ENCODE results near the gene CCNY. TPM values are rescaled to one million over a fixed set of nuclear protein-coding genes. Genes with fewer than 3 reads are reported as not detected.

The CCNY gene
- polyA plus RNA-seq, 3 donors: 101 to 119 (median 117) TPM

- DNase-seq (ENCODE audit: low read depth in 3 of 3, low spot score in 2 of 3): no peak
These were observed 237.5 kb downstream of the CCNY start for GRCh38 chr10:35573796-35574195.

- no peak for DNase-seq (ENCODE audit: low read depth in 3 of 3, low spot score in 2 of 3)
These were observed 238.6 kb downstream of the CCNY start for GRCh38 chr10:35574924-35575352.

GRCh38 chr10:35575640-35576039 is 239.3 kb downstream of the CCNY start:
- no peak for DNase-seq (ENCODE audit: low read depth in 3 of 3, low spot score in 2 of 3)

- no peak for DNase-seq (ENCODE audit: low read depth in 3 of 3, low spot score in 2 of 3)
These were observed 240.4 kb downstream of the CCNY start for GRCh38 chr10:35576730-35577129.

- no peak for DNase-seq (ENCODE audit: low read depth in 3 of 3, low spot score in 2 of 3)
These were observed 241.8 kb downstream of the CCNY start for GRCh38 chr10:35577926-35578617.

GRCh38 chr10:35578618-35578956 is 242.3 kb downstream of the CCNY start:
- DNase-seq (ENCODE audit: low read depth in 3 of 3, low spot score in 2 of 3): no peak

GRCh38 chr10:35579116-35579515 is 242.8 kb downstream of the CCNY start:
- no peak for DNase-seq (ENCODE audit: low read depth in 3 of 3, low spot score in 2 of 3)

- DNase-seq (ENCODE audit: low read depth in 3 of 3, low spot score in 2 of 3): no peak
These were observed 243.6 kb downstream of the CCNY start for GRCh38 chr10:35579726-35580422.

GRCh38 chr10:35580423-35580770 is 244.1 kb downstream of the CCNY start:
- no peak for DNase-seq (ENCODE audit: low read depth in 3 of 3, low spot score in 2 of 3)

GRCh38 chr10:35581655-35582054 is 245.3 kb downstream of the CCNY start:
- no peak for DNase-seq (ENCODE audit: low read depth in 3 of 3, low spot score in 2 of 3)

GRCh38 chr10:35584946-35585345 is 248.6 kb downstream of the CCNY start:
- DNase-seq (ENCODE audit: low read depth in 3 of 3, low spot score in 2 of 3): no peak

- DNase-seq (ENCODE audit: low read depth in 3 of 3, low spot score in 2 of 3): no peak
These were observed 249.0 kb downstream of the CCNY start for GRCh38 chr10:35585356-35585755.

- DNase-seq (ENCODE audit: low read depth in 3 of 3, low spot score in 2 of 3): no peak
These were observed 249.7 kb downstream of the CCNY start for GRCh38 chr10:35585903-35586535.

- no peak for DNase-seq (ENCODE audit: low read depth in 3 of 3, low spot score in 2 of 3)
These were observed 252.5 kb downstream of the CCNY start for GRCh38 chr10:35588836-35589235.

GRCh38 chr10:35592441-35592840 is 256.1 kb downstream of the CCNY start:
- no peak for DNase-seq (ENCODE audit: low read depth in 3 of 3, low spot score in 2 of 3)

GRCh38 chr10:35594115-35595079 is 258.1 kb downstream of the CCNY start:
- DNase-seq (ENCODE audit: low read depth in 3 of 3, low spot score in 2 of 3): no peak

- no peak for DNase-seq (ENCODE audit: low read depth in 3 of 3, low spot score in 2 of 3)
These were observed 258.8 kb downstream of the CCNY start for GRCh38 chr10:35595106-35595505.

GRCh38 chr10:35598379-35598778 is 262.1 kb downstream of the CCNY start:
- DNase-seq (ENCODE audit: low read depth in 3 of 3, low spot score in 2 of 3): no peak

GRCh38 chr10:35600193-35600592 is 263.9 kb downstream of the CCNY start:
- no peak for DNase-seq (ENCODE audit: low read depth in 3 of 3, low spot score in 2 of 3)

- no peak for DNase-seq (ENCODE audit: low read depth in 3 of 3, low spot score in 2 of 3)
These were observed 268.9 kb downstream of the CCNY start, which contains the start of gene GJD4 for GRCh38 chr10:35605191-35605590. Gene GJD4, plus strand, starts transcription at chr10:35605341. Its CDS starts 227 bp downstream, at chr10:35605568.

- no peak for DNase-seq (ENCODE audit: low read depth in 3 of 3, low spot score in 2 of 3)
These were observed 270.1 kb downstream of the CCNY start for GRCh38 chr10:35606430-35606829.

Data from right renal cortex interstitium (tissue), 3 donors.